MM.1S (cell line): ENCODE measurements around the gene WDFY1.

Experiments
- CTCF ChIP-seq: fragments of 300-600 bp; sonication (generic); IDR thresholded peaks from 2 replicates; pipeline ENCODE4 v1.5.1; 2016; ENCODE audit warnings: antibody characterized with exemption, low read length, mixed read lengths
- EZH2 ChIP-seq: fragments of 300-600 bp; sonication (generic); optimal IDR thresholded peaks from 2 replicates; pipeline ENCODE3; 2017; ENCODE audit warnings: low read depth, mild to moderate bottlenecking, antibody characterized with exemption, low read length, mixed read lengths
- EZH2phosphoT487 ChIP-seq: fragments of 300-600 bp; sonication (generic); IDR thresholded peaks from 2 replicates; pipeline ENCODE4 v1.6.1; 2018; ENCODE audit warnings: antibody characterized with exemption, low read length

- TF ChIP-seq EZH2 (no peak), CTCF (no peak), EZH2phosphoT487 (no peak)
These were observed 74.1 kb downstream of the WDFY1 start for GRCh38 chr2:223870840-223871611.
